Measurements from ENCODE around the gene GPR153. TPM values are rescaled to one million over a fixed set of nuclear protein-coding genes. Genes with fewer than 3 reads are reported as not detected.

GPR153 gene
- total RNA-seq, 1 experiment from 2014 or later, result 6.1 TPM

DNA sequence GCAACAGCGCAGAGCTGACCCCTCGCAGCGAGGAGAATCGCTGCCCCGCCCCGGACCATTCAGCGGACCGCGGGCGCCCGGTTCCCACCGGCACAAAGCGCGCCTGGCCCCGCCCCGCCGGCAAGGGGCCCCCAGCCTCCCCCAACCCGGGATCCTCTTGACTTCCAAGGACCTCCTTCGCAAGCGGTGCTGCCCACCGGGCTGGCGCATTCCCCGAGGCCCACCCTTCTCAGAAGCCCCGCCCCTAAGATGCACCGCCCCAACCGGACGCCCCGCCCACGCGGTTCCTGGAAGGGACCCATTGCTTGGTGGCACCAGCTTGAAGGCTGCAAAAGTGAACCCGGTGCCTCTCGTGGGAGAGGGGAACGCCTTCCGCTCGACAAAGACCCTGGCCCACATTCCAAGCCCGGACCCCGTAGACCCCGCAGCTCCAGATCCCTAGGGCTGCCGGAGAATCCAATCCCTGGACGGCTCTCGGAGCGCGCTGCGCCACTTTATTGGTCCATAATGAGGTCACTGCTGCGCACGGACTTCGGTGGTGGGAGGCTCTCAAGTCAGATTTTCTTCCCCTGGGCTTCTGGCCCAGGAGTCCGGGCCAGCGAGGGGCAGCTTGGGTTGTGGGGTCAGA, 14.9 kb downstream of the GPR153 start:
- H3K4me3 ChIP-seq (replicated peaks in 1 of 2; ENCODE audit: low read depth in 1 of 2, low read length in 2 of 2), result peak overlapping the region; percentile 45 to 55
- no peaks in the 10 kb centered on the region for H3K27me3 ChIP-seq (ENCODE audit: insufficient read depth, low read length)
- H3K4me1 ChIP-seq (ENCODE audit: control insufficient read depth in 1 of 2, insufficient read depth in 2 of 2, low read length in 2 of 2), result peaks cover 19 to 51% of the 10 kb centered on the region in 2 experiments; a peak in 3 of 4 replicates
- H3K9ac ChIP-seq (ENCODE audit: low read length), result no peak overlapping the region
- TF ChIP-seq RAD21 (IDR thresholded peaks at IDR 0.05; ENCODE audit: low read depth), result no peak
- no peak for TF ChIP-seq SP1 (IDR thresholded peaks at IDR 0.05; ENCODE audit: low read depth)
- TF ChIP-seq CBX3 (IDR thresholded peaks at IDR 0.05; ENCODE audit: low read depth), result no peak
- TF ChIP-seq, protein P1, sequence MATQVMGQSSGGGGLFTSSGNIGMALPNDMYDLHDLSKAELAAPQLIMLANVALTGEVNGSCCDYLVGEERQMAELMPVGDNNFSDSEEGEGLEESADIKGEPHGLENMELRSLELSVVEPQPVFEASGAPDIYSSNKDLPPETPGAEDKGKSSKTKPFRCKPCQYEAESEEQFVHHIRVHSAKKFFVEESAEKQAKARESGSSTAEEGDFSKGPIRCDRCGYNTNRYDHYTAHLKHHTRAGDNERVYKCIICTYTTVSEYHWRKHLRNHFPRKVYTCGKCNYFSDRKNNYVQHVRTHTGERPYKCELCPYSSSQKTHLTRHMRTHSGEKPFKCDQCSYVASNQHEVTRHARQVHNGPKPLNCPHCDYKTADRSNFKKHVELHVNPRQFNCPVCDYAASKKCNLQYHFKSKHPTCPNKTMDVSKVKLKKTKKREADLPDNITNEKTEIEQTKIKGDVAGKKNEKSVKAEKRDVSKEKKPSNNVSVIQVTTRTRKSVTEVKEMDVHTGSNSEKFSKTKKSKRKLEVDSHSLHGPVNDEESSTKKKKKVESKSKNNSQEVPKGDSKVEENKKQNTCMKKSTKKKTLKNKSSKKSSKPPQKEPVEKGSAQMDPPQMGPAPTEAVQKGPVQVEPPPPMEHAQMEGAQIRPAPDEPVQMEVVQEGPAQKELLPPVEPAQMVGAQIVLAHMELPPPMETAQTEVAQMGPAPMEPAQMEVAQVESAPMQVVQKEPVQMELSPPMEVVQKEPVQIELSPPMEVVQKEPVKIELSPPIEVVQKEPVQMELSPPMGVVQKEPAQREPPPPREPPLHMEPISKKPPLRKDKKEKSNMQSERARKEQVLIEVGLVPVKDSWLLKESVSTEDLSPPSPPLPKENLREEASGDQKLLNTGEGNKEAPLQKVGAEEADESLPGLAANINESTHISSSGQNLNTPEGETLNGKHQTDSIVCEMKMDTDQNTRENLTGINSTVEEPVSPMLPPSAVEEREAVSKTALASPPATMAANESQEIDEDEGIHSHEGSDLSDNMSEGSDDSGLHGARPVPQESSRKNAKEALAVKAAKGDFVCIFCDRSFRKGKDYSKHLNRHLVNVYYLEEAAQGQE (IDR thresholded peaks at IDR 0.05; ENCODE audit: low read depth), result no peak
- TF ChIP-seq ZFX (IDR thresholded peaks at IDR 0.05), result no peak
- no peak; the same call in none of the 2 replicates for TF ChIP-seq EGR1 (IDR thresholded peaks at IDR 0.05; ENCODE audit: low read depth)
- no peak for TF ChIP-seq ELF1 (IDR thresholded peaks at IDR 0.05; ENCODE audit: borderline replicate concordance, low read depth)
- no peak for TF ChIP-seq SIN3A (IDR thresholded peaks at IDR 0.05; ENCODE audit: low read depth)
- TF ChIP-seq YY1 (IDR thresholded peaks at IDR 0.05; ENCODE audit: extremely low read depth, insufficient replicate concordance, low read depth, low read length), result no peak
- no peak for TF ChIP-seq POLR2AphosphoS5 (IDR thresholded peaks at IDR 0.05; ENCODE audit: low read depth, low read length)
- no peak for TF ChIP-seq CEBPB (IDR thresholded peaks at IDR 0.05; ENCODE audit: low read depth)
- no peak for TF ChIP-seq EZH2 (IDR thresholded peaks at IDR 0.05)
- TF ChIP-seq ZNF274 (IDR thresholded peaks at IDR 0.05; ENCODE audit: low read depth, low read length), result no peak
- TF ChIP-seq TCF7L2 (IDR thresholded peaks at IDR 0.05; ENCODE audit: borderline replicate concordance, extremely low read depth, insufficient read depth, insufficient read length), result no peak
- TF ChIP-seq, protein P2, sequence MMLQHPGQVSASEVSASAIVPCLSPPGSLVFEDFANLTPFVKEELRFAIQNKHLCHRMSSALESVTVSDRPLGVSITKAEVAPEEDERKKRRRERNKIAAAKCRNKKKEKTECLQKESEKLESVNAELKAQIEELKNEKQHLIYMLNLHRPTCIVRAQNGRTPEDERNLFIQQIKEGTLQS (IDR thresholded peaks at IDR 0.05), result no peak
- TF ChIP-seq JUND (IDR thresholded peaks at IDR 0.05), result no peak
- TF ChIP-seq POLR2A (IDR thresholded peaks at IDR 0.05; ENCODE audit: borderline replicate concordance, extremely low read depth, insufficient read depth, insufficient read length), result no peak
- TF ChIP-seq, protein P3, sequence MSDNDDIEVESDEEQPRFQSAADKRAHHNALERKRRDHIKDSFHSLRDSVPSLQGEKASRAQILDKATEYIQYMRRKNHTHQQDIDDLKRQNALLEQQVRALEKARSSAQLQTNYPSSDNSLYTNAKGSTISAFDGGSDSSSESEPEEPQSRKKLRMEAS (IDR thresholded peaks at IDR 0.05), result no peak
- no peaks in the 10 kb centered on the region for H3K9me3 ChIP-seq (ENCODE audit: control insufficient read depth in 1 of 2, insufficient read depth in 1 of 2, low read depth in 1 of 2, low read length in 2 of 2)
- no peak for DNase-seq (ENCODE audit: low read depth, low spot score)
- BruUV-seq (replicated peaks), result no TSS peak
- ChIA-PET CTCF (interaction anchor here (0.7 to 5.0 kb wide), 22 partner anchors 9 to 211 kb away, joined by 3 to 39 read pairs (median 5); partner anchors contain the start of genes HES2, ICMT and RNF207), RAD21 (ENCODE audit: low non-redundant PET in 1 of 2, low total read pairs in 2 of 2, uncharacterized antibody in 2 of 2, unreplicated experiment in 2 of 2) (interaction anchor here (0.6 to 2.8 kb wide), 10 partner anchors 98 to 232 kb away, joined by 3 to 10 read pairs (median 5); partner anchors contain the start of gene ACOT7 (in 1 of the 2)), POLR2A (no interaction called here)
- H3K9me2 ChIP-seq (ENCODE audit: insufficient read depth), result no peaks in the 10 kb centered on the region
- no peaks in the 10 kb centered on the region for H4K20me1 ChIP-seq (ENCODE audit: insufficient read depth)
- H3K36me3 ChIP-seq (ENCODE audit: control insufficient read depth in 1 of 2, insufficient read depth in 2 of 2, low read length in 2 of 2), result no peaks in the 10 kb centered on the region
- no peaks in the 10 kb centered on the region for H3K79me2 ChIP-seq (ENCODE audit: insufficient read depth, low read length)
- no peak overlapping the region for H3K27ac ChIP-seq (ENCODE audit: low read depth, low read length)
- intact Hi-C loops (cut with micrococcal nuclease), result loop anchor here (1.0 to 5.0 kb wide), 8 partner anchors 41 to 961 kb away; no protein-coding TSS in a partner anchor
- H3K4me2 ChIP-seq (ENCODE audit: low read length), result peak overlapping the region; percentile 90
- ATAC-seq, result peak; percentile 41
- H2AFZ ChIP-seq (ENCODE audit: low read depth, low read length, poor library complexity, severe bottlenecking), result peak overlapping the region; percentile 45
